CD4-positive, alpha-beta T cell treated with Interleukin-17A for 4 hours (primary cell): ENCODE data around the gene CMTM2.
"Not testable (repeated sequence)": the region's sequence is repeated elsewhere in the genome, so short reads cannot be mapped to it uniquely, and the experiment has no call there.

Experiments
- DNase-seq: peaks from one replicate; pipeline ENCODE4 v3.0.0-alpha.2; 2020; ENCODE audit warnings: mixed read lengths

The CMTM2 gene

GRCh38 chr16:66553223-66553622 is 26.0 kb upstream of the CMTM2 start:
- DNase-seq, result peak; percentile 19

GRCh38 chr16:66554021-66554420 is 25.2 kb upstream of the CMTM2 start:
- DNase-seq, result no peak

- DNase-seq, result no peak
Observed at GRCh38 chr16:66554495-66554894, 24.8 kb upstream of the CMTM2 start.

GRCh38 chr16:66560107-66560506 is 19.2 kb upstream of the CMTM2 start:
- no peak for DNase-seq

- DNase-seq, result no peak
Observed at GRCh38 chr16:66561381-66562080, 17.7 kb upstream of the CMTM2 start.

- DNase-seq, result no peak
Observed at GRCh38 chr16:66562409-66562808, 16.9 kb upstream of the CMTM2 start.

GRCh38 chr16:66562986-66563385 is 16.3 kb upstream of the CMTM2 start:
- DNase-seq, result no peak

GRCh38 chr16:66563574-66564334 is 15.5 kb upstream of the CMTM2 start:
- no peak for DNase-seq

- DNase-seq, result no peak
Observed at GRCh38 chr16:66566051-66566901, 13.0 kb upstream of the CMTM2 start, which contains the start of gene CMTM1. CMTM1 (plus strand) TSS chr16:66566439; CDS start chr16:66566514, 75 bp downstream.

- DNase-seq, result not testable (repeated sequence)
Observed at GRCh38 chr16:66567270-66567669, 12.0 kb upstream of the CMTM2 start.

GRCh38 chr16:66568355-66568754 is 10.9 kb upstream of the CMTM2 start:
- no peak for DNase-seq

GRCh38 chr16:66569131-66569530 is 10.1 kb upstream of the CMTM2 start:
- DNase-seq, result no peak

GRCh38 chr16:66569827-66570405 is 9.3 kb upstream of the CMTM2 start:
- DNase-seq, result no peak

GRCh38 chr16:66572356-66572755 is 6.9 kb upstream of the CMTM2 start:
- DNase-seq, result no peak

GRCh38 chr16:66574081-66574480 is 5.2 kb upstream of the CMTM2 start:
- no peak for DNase-seq

GRCh38 chr16:66574531-66574930 is 4.7 kb upstream of the CMTM2 start:
- no peak for DNase-seq

GRCh38 chr16:66575060-66575459 is 4.2 kb upstream of the CMTM2 start:
- no peak for DNase-seq

GRCh38 chr16:66576296-66576695 is 3.0 kb upstream of the CMTM2 start:
- DNase-seq, result no peak

- no peak for DNase-seq
Observed at GRCh38 chr16:66580605-66581209, 1.4 kb downstream of the CMTM2 start.

- no peak for DNase-seq
Observed at GRCh38 chr16:66581246-66581952, 2.1 kb downstream of the CMTM2 start.

- DNase-seq, result no peak
Observed at GRCh38 chr16:66585481-66586239, 6.4 kb downstream of the CMTM2 start.
